K562 (cell line): ENCODE measurements around the gene SLC26A1. TPM values are rescaled to one million over a fixed set of nuclear protein-coding genes. Genes with fewer than 3 reads are reported as not detected.

Experiments used
- CHCHD3 ChIP-seq: fragments of 250-450 bp; sonication (Bioruptor Pico); IDR thresholded peaks from 2 replicates; pipeline ENCODE4 v2.1.2; 2022; ENCODE audit warnings: mild to moderate bottlenecking
- CUX1 ChIP-seq: fragments of 200-800 bp; sonication (Bioruptor generic); IDR thresholded peaks from 2 replicates; pipeline ENCODE4 v1.6.1; 2016; ENCODE audit warnings: missing genetic modification characterization, missing compliant biosample characterization
- TAL1 ChIP-seq: fragments of 450-650 bp; IDR thresholded peaks from 2 replicates; pipeline ENCODE4 v1.6.1; 2016; ENCODE audit warnings: mild to moderate bottlenecking
- ZFP91 ChIP-seq: sonication (generic); formaldehyde crosslinking; IDR thresholded peaks from 2 replicates; pipeline ENCODE4 v1.8.0; 2022; ENCODE audit warnings: mild to moderate bottlenecking, missing genetic modification reagents
- polyA plus RNA-seq, 8 experiments: library from polyadenylated mRNA; depleted of rRNA in 4 of 8; stranded (reverse) in 5 of 8; unstranded in 3 of 8; fragments of >200 nt; fragmentation: Nextera tagmentation in 2 of 8; fragmentation: Illumina TruSeq in 1 of 8; extraction: Ambion mirVana in 2 of 8; extraction: Trizol in 1 of 8; gene quantifications; 2 replicates each; pipeline versions ENCODE4 v1.2.1 to v1.2.3, GENCODE V29; 2011 to 2014; ENCODE audit warnings: inconsistent platforms in 1 of 8, missing spikeins in 1 of 8
- total RNA-seq, 7 experiments: library from RNA; depleted of rRNA in 6 of 7; stranded (reverse); fragments of >200 nt in 6 of 7; fragmentation: Illumina TruSeq in 2 of 7; extraction: Trizol in 2 of 7; gene quantifications; 2 replicates each; pipeline versions ENCODE4 v1.2.1 to v1.2.3, GENCODE V29; 2011 to 2021; ENCODE audit warnings: low replicate concordance in 1 of 7

SLC26A1 gene
- total and polyA plus RNA-seq, 9 of the 15 experiments (the other 6 are each of a cell fraction or from before 2014, with no cell fraction given), result 0.11 to 4.2 (median 0.95) TPM

- TF ChIP-seq CUX1 (no peak), ZFP91 (CRISPR knock-in tag) (no peak), CHCHD3 (CRISPR knock-in tag) (no peak), TAL1 (no peak)
Observed at GRCh38 chr4:1003271-1004070, 10.3 kb upstream of the SLC26A1 start (continued).
